ENCODE results near the gene PLOD3.

The PLOD3 gene

DNA sequence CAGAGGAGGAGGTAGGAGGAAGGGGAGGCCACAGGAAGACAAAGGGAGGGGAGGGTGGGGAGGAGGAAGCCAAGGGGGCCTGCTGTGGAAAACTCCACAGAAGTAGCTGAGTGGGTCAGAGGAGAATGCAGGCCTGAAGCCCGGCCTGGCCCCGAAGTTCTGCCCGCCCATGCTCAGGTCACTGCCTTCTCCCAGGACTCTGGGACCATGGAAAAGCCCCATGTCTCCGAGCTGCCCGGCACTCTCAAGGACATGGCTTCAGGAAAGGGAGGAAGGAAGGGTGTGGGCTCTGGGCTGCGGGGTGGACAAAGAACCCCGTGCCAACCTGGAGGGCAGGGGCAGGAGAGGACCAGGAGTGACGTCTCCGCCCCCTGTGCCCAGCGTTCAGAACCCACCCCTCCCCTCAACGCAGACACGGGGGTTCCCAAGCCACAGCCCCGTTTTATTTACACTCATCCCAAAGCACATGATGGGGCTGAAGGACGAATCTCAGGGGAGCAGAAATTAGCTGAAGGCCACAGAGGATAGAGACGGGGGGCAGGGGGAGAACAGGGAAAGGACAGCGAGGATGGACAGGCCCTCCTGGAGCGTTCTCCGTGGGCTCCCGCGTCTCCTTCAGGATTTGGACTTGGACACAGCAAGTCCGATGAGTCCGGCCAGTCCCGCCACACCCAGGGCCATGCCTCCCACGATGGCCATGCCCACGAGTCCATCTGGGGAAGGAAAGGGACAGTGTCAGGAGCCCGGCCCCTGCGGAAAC is 22.0 kb upstream of the PLOD3 start:
- DNase-seq = no peak

DNA sequence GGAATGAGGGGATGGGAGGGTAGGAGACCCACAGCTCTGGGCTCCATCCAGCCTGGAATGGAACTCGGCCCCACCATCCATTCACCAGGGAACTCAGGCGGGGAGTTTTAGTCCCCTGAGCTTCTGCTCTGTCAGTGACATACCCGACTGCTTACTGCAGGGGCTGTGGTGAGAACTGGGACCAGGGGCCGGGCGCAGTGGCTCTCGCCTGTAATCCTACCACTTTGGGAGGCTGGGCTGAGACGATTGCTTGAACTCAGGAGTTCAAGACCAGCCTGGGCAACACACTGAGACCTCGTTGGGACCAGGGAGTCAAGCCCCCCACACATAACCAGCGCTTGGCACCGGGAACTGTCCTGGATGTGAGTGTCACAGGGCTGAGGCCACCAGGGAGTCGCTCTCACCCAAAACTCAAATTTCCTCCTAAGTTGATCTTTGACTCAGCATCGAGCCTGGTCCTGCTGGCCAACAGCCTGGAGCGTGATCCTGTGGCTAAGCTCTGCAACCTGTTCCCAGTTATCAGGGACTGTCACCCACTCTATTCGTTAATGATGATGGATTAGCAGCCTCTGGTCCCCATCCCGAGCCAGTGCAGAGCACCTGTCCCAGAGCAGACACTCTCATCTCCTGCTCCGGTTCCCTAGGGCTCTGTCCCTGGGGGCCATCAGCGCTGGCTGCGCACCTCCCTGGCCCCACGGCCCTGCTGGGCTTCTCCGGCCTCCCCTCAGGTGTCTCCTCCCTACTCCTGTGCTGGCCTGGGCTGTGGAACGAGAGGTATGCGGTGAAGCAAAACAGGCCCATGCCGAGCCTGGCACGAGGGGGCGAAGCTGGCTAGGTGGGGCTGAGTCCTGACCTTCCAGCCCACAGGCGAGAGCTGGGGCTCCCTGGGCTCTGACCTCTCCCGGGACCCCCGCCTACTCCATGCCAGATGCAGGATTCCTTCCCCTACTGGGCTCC is 21.1 kb upstream of the PLOD3 start:
- no peak for DNase-seq

DNA sequence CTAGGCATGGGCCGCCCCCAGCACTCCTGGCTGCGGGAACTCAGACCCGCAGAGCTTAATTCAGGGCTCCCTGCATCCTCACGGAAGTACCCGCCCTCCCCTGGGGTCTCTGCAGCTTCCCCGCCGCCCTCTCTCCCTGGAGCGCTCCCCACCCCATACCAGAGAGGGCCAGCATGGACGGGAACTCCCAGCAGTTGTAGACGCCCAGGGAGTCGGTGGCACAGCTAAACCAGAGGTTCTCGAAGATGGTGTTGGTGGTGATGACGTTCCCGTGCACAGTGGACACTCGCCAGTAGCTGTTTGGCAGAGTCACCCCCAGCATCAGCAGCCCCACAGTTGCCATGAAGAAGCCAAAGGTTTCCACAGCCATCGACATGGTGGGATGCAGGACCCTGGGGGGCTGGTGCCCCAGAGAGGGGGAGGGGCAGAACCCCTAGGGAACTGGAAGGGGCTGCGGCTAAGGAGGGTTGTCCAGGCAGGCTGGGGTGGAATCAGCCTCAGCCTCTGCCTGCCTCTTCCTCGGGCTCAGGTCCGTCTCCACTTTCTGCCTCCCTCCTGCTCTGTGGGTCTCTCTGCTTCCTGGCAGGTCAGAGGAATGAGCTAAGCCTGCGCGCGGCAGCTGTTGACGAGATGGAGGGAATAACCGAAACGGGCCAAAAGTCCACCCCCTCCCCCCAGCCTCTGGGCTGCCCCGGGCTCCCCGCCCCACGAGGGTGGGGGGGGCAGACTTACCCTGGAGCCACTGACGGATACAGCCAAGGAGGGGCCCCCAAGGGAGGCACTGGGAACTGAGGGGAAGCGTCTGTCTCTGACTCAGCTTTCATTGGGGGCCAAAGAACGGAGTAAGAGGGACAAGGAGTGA is 20.1 kb upstream of the PLOD3 start, which contains the start of gene CLDN15:
CLDN15 (minus strand) TSS at position 597 of the 862 bp plus-strand sequence; CDS start at position 376, 221 bp downstream.
- no peak for DNase-seq

DNA sequence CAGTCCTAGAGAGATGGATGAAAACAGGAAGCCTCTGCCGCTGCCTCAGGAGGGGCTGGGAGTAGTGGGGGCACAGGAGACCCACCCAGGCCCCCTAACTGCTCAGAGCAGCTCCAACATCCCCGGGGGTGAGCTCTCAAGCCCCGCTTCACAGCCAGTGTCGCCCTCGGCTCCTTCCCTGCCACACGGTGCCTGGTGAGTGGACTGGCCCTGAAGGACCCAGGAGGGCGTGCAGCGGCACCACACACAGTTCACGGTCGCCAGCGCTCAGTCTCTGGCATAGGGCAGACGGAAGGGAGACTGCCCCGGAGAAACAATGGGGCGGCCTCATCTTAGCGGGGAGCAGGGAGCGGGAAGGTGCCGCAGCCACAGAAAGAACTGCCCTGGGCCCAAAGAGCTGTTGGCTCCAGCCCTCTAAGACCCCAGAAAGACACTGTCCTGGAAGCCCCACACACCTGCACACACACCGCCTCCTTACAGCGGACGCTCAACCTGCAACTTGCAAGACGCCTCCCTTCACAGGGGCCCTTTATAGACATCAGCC is 19.0 kb upstream of the PLOD3 start:
- DNase-seq = no peak

DNA sequence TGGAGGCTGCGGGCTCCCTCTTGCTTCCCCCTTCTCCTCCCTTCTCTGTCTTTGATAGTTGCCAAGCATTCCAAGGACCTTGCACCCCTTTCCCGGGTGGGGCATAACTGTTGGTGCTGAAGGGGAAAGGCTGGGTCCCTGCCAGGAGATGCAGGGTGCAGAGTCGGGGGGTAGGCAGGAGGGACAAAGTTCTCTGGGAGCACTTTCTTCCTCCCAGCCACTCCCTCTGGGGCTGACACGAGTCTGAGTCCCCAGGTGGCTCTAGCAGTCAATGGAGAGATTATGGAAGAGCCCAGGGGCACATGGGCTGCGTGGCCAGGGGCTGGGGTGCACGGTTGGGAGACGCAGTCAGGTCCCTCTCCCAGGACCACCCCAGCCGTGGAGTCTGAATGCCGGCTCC is 18.1 kb upstream of the PLOD3 start:
- no peak for DNase-seq

DNA sequence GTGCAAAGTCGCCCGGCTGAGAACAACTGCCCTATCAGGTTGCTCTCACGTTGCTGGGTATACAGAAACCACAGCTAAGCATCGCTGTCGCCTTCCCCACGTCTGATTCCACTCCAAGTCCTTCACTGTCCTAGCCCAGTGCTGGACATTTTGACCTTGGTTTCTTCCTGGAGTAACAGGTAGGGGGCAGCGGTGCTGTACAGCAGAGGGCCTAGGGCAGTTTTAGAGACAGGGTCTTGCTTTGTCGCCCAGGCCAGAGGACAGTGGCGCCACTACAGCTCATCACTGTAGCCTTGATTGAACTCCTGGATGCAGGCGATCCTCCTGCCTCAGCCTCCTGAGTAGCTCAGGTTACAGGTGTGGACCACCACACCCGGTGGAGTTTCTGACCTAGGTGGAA is 17.7 kb upstream of the PLOD3 start:
- DNase-seq = no peak

DNA sequence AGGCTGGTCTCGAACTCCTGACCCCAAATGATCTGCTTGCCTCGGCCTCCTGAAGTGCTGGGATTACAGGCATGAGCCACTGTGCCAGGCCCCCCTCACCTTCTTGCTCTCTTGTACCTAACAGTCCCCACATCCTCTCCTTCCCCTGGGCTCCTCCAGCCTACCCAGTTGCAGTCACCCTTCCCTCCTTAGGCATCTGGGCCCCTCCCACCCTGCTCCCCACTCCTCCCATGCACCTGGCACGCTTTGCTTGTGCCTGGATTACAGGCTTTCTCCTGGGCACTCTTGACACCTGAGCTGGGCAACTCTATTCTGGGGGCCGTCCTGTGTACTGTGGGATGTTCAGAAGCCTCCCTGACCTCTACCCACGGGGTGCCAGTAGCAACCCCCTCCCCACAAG is 17.3 kb upstream of the PLOD3 start:
- no peak for DNase-seq

DNA sequence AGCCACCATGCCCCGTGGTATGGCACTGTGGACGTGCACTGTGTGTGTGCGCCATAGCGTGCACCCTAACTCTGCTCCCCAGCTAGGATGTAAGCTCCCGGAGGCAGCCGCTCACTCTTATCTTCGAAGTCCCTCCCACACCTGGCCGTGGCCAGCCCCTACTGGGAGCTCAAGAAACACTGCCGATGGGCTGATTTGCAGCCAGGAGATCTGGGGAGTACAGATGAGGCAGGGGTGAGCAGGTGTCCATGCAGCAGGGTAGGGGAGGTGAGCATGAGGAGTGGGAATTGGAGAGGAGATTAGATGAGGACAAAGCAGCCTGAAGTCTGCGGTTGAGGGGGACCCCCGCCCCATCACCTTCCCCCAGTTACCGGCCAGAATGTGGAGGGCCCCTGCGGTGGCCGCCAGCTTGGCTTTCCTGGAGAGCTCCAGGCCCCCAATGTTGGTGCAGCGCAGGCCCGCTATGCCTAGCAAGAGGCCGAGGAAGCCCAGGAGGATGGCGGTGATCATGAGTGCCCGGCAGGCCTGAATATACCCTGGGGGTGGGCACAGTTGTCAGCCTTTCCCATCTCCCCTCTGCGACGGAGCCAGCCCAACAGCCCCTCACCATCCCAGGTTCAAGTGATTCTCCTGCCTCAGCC is 16.6 kb upstream of the PLOD3 start:
- no peak for DNase-seq

DNA sequence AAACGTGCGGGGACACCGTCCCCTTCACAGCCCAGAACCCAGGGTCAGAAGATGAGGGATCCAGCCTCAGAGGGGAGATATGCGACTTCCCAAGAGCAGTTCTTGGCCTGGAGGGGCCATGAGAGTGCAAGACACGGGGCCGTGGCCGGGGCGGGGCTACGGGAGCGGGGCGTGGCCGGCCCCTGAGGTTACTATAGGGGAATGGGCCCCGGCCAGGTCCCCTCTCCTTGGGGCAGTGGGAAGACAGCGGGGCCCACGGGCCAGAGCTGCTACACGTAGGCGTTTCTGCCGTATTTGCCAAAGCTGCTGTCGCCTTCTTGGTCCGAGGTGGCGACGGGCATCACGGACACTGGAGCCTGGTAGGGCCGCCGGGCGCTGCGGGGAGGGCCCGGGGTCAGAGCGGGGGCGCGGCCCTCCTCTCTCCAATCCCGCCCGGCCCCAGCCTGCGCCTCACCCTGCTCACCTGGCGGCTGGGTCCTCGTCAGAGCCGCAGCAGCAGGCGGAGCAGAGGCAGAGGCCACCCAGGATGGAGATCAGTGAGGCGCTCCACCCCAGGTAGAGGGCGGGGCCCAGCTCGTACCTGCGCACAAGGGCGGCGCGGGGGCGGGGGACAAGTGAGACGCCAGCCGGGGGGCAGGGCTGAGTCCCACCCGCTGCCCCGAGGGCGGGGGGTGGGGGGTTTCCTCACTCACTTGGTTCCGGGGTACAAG is 14.9 kb upstream of the PLOD3 start:
- no peak for DNase-seq

DNA sequence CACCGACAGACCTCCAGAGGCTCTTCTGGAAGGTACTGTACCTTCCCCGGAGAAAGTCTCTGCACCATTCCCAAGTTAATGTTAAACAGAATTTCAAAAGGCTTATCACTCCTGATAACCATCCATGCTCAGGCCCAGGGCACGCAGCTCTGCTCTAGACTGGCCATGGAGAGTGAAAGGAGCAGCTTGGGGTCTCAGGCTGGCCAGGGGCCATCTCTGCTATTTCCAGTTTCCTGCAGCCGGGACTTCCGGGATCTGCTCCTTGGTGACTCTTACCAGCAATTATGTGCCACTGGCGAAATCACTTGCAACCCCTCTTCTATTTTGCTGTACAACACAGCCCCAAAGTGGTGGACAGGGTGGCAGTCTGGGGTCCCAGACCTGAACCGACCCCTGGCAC is 14.3 kb upstream of the PLOD3 start:
- DNase-seq = no peak

DNA sequence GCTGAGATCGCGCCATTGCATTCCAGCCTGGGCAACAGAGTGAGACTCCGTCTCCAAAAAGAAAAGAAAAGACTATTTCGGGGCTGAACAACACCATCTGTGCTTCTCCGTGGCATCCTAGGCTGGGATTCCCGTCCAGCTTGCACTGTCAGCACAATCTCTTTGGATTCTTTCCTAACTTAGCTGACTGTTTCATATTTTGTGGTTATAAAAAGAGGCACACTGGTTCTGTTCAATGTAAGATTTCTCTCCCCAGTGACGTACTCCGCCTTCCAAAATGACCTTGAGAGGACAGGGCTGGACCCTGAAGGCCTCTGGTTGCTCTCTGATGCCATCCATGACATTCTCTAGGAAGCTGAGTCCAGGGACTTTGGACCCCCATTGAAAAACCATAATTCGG is 9.3 kb upstream of the PLOD3 start:
- DNase-seq = no peak

DNA sequence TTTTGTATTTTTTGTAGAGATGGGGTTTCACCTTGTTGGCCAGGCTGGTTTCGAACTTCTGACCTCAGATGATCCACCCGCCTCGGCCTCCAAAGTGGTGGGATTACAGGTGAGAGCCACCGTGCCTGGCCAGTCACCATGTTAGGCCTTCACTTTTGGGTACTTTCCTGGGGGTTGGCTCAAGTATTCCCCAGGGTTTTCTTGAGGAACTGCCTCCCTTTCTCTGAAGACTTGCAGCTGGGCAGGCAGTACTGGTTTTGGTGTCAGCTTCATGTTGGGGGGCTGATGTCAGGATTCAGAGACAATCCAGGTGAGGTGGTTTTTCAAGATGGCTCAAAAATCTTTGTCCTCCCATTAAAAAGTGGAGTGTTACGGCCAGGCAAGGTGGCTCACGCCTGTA is 8.3 kb upstream of the PLOD3 start:
- DNase-seq = no peak

DNA sequence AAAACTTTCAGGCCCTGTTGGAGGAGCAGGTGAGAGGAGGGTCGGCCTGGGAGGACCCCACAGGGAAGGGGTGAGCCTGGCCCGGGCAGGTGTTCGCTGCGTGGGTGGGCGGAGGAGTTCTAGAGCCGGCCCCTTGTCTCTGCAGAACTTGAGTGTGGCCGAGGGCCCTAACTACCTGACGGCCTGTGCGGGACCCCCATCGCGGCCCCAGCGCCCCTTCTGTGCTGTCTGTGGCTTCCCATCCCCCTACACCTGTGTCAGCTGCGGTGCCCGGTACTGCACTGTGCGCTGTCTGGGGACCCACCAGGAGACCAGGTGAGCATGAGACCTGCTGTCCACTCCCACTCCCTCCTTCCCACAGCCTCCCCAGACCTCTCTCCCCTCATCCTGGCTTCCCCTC is 6.1 kb upstream of the PLOD3 start:
- no peak for DNase-seq

DNA sequence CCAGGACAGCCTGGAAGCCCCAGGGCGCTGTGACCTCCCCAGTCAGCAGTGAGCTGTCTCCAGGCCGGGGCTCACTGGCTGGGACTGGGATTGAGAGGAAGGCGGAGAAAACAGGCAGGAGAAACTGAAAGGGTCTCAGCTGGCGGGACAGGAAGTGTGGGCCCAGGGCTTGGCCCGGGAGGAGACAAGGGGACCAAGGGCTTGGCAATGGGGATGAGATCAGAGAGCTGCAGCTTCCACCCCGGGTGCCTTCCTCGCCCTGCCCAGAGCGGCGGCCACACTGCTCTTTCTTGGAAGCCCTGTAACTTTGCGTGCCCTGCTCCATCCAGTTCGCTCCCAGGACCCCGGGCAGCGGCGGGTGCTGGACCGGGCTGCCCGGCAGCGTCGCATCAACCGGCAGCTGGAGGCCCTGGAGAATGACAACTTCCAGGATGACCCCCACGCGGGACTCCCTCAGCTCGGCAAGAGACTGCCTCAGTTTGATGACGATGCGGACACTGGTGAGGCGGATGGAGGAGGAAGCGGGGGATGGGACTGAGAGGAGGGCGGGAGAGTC is 5.0 kb upstream of the PLOD3 start:
- DNase-seq = no peak

DNA sequence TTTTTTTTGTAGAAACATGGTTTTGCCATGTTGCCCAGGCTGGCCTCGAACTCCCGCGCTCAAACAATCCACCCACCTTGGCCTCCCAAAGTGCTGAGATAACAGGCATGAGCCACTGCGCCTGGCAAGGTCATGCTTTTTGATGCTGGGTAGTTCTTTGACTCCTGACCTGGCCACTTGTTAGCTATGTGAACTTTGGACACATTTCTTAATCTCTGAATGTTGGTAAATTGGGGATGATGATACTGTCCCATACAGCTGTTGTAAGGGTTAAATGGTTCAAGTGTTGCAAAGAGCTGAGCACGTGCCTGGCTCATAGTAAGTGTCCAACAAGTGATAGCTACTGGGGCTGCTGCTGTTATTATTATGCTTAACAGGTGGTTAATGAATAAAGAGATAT is 2.9 kb upstream of the PLOD3 start:
- no peak for DNase-seq

DNA sequence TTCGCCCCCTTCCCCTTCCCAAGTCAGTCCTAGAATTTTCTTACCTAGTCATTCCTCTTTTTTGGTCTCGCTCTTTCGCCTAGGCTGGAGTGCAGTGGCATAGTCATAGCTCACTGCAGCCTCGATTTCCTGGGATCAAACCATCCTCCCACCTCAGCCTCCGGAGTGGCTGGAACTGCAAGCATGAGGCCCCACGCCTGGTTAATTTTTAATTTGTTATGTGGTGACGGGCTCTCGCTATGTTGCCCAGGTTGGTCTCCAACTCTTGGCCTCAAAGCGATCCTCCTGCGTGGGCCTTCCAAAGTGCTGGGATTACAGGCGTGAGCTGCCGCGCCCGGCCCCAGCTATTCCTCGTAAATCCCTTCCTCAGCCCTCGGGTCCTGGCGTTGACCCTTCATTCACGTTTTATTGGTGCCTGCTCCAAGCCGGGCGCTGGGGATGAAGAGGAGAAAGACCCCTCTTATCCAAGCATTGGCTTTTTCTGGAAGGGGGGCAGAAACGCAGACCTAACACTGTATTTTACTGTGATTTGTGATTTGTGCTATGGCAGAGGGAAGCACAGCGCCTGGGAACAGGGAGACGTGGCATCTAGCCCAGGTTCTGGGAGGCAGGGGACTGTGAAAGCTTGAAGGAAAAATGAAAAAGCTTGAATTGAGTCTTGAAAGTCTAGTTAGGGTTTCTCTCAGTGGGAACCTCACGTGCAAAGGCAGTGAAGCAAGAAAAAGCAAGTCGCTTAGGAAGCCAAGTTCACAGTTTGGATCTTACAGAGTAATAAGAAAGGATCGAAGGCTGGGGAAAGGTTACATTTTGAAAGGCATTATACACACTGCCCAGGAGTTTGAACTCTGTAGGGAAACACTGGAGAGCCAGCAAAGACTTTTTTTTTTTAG is 1.1 kb upstream of the PLOD3 start:
- DNase-seq = no peak

DNA sequence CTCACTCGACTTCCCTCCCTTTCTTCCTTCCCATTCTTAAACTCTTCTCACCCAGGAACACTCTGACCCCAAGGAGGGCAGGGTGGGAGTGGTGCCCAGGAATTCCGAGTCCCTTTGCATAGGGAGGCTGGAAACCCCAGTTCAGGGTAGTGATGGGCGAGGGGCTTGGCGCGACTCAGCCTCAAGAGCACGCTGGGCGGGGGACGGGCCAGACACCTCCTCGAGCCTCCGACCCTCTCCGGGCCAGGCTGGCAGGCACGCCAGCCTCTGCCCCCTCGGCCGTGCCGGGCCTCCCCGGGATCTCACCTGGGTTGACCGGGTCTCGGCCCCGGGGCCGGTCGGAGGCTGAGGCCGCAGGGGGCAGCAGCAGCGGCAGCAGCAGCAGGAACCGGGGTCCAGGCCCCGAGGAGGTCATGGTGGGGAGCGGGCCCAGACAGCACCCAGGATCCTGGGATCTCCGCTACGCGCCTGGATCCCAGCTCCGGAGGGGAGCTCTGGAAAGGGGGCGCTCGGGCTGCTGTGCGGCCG is 457 bp downstream of the PLOD3 start:
- DNase-seq = peak; percentile 14

DNA sequence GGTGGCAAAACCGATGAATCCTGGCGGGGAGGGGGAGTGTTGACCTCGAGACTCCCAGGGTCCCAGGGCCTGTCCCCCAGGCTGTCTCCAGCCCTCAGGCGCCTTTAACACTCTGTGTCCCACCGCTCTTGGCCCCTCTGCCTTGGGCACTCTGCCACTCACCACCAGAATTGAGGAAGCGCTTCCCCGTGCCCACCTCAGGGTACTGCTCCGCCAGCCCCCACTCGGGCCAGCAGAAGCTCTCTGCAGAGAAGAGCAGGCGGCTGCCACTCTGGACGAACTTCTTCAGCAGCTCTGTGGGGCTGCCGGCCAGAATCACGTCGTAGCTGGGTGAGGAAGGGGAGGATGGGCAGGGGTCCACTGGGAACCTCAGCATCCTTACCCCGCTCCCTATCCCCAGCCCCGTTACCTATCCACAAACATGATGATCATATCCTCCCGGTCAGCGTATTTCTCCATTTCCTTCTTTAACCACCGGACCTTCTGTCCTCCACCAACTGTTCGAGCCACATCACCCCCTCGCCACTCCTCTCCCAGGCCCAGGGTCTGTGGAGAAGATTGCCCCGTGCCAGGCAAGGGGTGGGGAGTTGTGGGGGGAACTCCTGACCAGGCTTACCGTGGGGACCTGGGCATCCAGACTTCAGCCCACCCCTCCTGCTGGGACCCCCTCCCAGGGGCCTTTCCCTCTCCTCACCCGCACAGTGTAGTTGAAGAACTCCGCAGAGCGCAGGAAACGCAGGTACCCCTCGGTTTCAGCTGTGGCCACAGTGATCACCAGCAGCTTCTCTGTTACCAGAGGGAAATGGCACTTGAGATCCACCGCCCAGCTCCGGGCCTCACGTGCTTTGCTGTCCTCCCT is 1.2 kb downstream of the PLOD3 start:
- no peak for DNase-seq

DNA sequence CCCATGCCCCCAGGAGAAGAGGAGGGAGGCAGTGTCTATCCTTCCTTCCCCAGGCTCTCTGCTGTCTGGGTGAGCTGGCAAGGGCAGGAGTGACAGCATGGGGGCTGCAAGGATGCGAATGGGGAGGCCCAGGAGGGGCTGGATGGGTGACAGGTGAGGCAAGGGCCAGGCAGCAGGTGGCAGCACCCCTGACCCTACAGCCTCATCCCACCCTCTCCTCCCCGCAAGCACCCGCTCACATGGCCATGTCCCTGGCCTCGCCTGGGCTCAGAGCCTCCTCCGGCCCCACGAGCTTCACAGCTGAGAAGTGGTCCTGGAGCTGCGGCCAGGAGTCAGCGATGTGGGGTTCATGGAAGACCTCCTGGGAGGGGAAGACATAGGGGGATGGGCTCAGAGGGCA is 5.4 kb downstream of the PLOD3 start:
- DNase-seq = no peak
